Limb (tissue), 2 donors: ENCODE measurements around the gene ATP13A1.
A peak's percentile ranks its signal among the peaks of the same experiment; 100 is the strongest.

Experiments
- DNase-seq, 2 donors: peaks; one replicate each; pipeline ENCODE4 v3.0.0-alpha.2; 2016; ENCODE audit errors: extremely low spot score in 2 of 2

Gene ATP13A1

GRCh38 chr19:19643158-19644053 is 20.1 kb downstream of the ATP13A1 start, which contains the start of gene GMIP:
Gene GMIP, minus strand, starts transcription at chr19:19643657. Its CDS starts 128 bp downstream, at chr19:19643529.
- DNase-seq, result peak; percentile 49 to 87

GRCh38 chr19:19642506-19643157 is 20.8 kb downstream of the ATP13A1 start:
- no peak for DNase-seq

- DNase-seq, result peak in 1 of 2 donors; percentile 42
Observed at GRCh38 chr19:19637523-19638251, 25.8 kb downstream of the ATP13A1 start.

- DNase-seq, result peak in 1 of 2 donors; percentile 22
Observed at GRCh38 chr19:19637186-19637522, 26.3 kb downstream of the ATP13A1 start.

GRCh38 chr19:19636573-19637185 is 26.8 kb downstream of the ATP13A1 start:
- peak in 1 of 2 donors; percentile 32 for DNase-seq

- no peak for DNase-seq
Observed at GRCh38 chr19:19635313-19635702, 28.2 kb downstream of the ATP13A1 start.

- DNase-seq, result peak in 1 of 2 donors; percentile 28
Observed at GRCh38 chr19:19634516-19635312, 28.8 kb downstream of the ATP13A1 start.

GRCh38 chr19:19633711-19634515 is 29.6 kb downstream of the ATP13A1 start:
- no peak for DNase-seq

GRCh38 chr19:19632661-19633060 is 30.8 kb downstream of the ATP13A1 start:
- no peak for DNase-seq

GRCh38 chr19:19631346-19631745 is 32.1 kb downstream of the ATP13A1 start:
- DNase-seq, result no peak

GRCh38 chr19:19630426-19630825 is 33.0 kb downstream of the ATP13A1 start:
- DNase-seq, result no peak

- no peak for DNase-seq
Observed at GRCh38 chr19:19630062-19630414, 33.4 kb downstream of the ATP13A1 start.

GRCh38 chr19:19628501-19629134 is 34.9 kb downstream of the ATP13A1 start:
- peak in 1 of 2 donors; percentile 58 for DNase-seq

GRCh38 chr19:19627621-19628500 is 35.6 kb downstream of the ATP13A1 start, which contains the start of gene LPAR2:
Gene LPAR2, minus strand, starts transcription at chr19:19628220. Its CDS starts 945 bp downstream, at chr19:19627275.
- peak in 1 of 2 donors; percentile 89 for DNase-seq

GRCh38 chr19:19626516-19627472 is 36.7 kb downstream of the ATP13A1 start:
- DNase-seq, result no peak

- no peak for DNase-seq
Observed at GRCh38 chr19:19624032-19624570, 39.4 kb downstream of the ATP13A1 start.

- DNase-seq, result no peak
Observed at GRCh38 chr19:19623383-19623782, 40.1 kb downstream of the ATP13A1 start.
